Left lung (tissue), 14 donors: ENCODE measurements around the gene NASP. TPM values are rescaled to one million over a fixed set of nuclear protein-coding genes. Genes with fewer than 3 reads are reported as not detected.

Source experiments
- ATAC-seq: fragments of 200-7000 bp; cut with Tn5 transposase; one replicate; pipeline ENCODE4 v1.9.1; 2020; ENCODE audit warnings: moderate library complexity
- DNase-seq, 4 donors: peaks; one replicate each; pipeline ENCODE4 v3.0.0-alpha.2; 2013 to 2020
- H3K27ac ChIP-seq, 2 donors: fragments of 200-600 bp; sonication (generic) in 1 of 2; one replicate each; pipeline versions ENCODE4 v1.5.0 to v1.8.0; 2020 to 2021
- H3K27me3 ChIP-seq, 2 donors: fragments of 200-600 bp; sonication (generic) in 1 of 2; one replicate each; pipeline versions ENCODE4 v1.5.0 to v1.8.0; 2020 to 2021
- H3K36me3 ChIP-seq, 2 donors: fragments of 200-600 bp; sonication (generic) in 1 of 2; one replicate each; pipeline versions ENCODE4 v1.5.0 to v1.8.0; 2020 to 2021
- H3K4me1 ChIP-seq, 2 donors: fragments of 200-600 bp; one replicate each; pipeline ENCODE4 v1.8.0; 2021
- H3K4me3 ChIP-seq, 2 donors: fragments of 200-600 bp; sonication (generic) in 1 of 2; one replicate each; pipeline versions ENCODE4 v1.5.0 to v1.8.0; 2020 to 2021; ENCODE audit warnings: mild to moderate bottlenecking in 1 of 2
- H3K9me3 ChIP-seq, 2 donors: fragments of 200-600 bp; sonication (generic) in 1 of 2; one replicate each; pipeline versions ENCODE4 v1.5.0 to v1.8.0; 2020 to 2021
- intact Hi-C, 2 donors: fragments of 100-400 bp; cut with DNase I; formaldehyde crosslinking; loops; one replicate each; pipeline versions ENCODE4 v1.11.2 to v1.14.2; 2022
- long read RNA-seq, 12 donors: library from polyadenylated mRNA in 2 of 12; unstranded in 2 of 12; transcript quantifications; one replicate each; pipeline ENCODE4 v2.0.0 and lab custom pipeline, GENCODE V29; 2019 to 2026
- polyA plus RNA-seq, 6 donors: library from polyadenylated mRNA; unstranded; fragments of 120-200 nt; gene quantifications; one replicate each; pipeline ENCODE4 v1.2.1, GENCODE V29; 2013; ENCODE audit not compliant: insufficient read length in 6 of 6
- total RNA-seq, 2 donors: library from RNA; stranded (reverse); fragmentation: NEBNext Ultra II Directional; extraction: Animal tissue kit (Norgen Biotek cat#: 25700); gene quantifications; one replicate each; pipeline ENCODE4 v1.2.1, GENCODE V29; 2021
- TF ChIP-seq, protein P1 (sequence below), 2 donors: fragments of 200-600 bp; sonication (generic) in 1 of 2; IDR thresholded peaks; one replicate each; pipeline versions ENCODE4 v1.5.0 to v1.8.0; 2021; ENCODE audit warnings: antibody characterized with exemption in 2 of 2
- donor health status: DM: no; HTN: yes; CAD: no.
- donor health status: DM: no; HTN: no; CAD: no.

Gene NASP, protein sequence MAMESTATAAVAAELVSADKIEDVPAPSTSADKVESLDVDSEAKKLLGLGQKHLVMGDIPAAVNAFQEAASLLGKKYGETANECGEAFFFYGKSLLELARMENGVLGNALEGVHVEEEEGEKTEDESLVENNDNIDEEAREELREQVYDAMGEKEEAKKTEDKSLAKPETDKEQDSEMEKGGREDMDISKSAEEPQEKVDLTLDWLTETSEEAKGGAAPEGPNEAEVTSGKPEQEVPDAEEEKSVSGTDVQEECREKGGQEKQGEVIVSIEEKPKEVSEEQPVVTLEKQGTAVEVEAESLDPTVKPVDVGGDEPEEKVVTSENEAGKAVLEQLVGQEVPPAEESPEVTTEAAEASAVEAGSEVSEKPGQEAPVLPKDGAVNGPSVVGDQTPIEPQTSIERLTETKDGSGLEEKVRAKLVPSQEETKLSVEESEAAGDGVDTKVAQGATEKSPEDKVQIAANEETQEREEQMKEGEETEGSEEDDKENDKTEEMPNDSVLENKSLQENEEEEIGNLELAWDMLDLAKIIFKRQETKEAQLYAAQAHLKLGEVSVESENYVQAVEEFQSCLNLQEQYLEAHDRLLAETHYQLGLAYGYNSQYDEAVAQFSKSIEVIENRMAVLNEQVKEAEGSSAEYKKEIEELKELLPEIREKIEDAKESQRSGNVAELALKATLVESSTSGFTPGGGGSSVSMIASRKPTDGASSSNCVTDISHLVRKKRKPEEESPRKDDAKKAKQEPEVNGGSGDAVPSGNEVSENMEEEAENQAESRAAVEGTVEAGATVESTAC
- total RNA-seq (10 to 100 TPM; 57.6 to 71.6 TPM), polyA plus RNA-seq (100 to 1,000 TPM; 309 to 407 (median 355) TPM)
- long read RNA-seq, donor 1, transcript NASP-210 (9 exons, 3,659 nt): minor isoform, 23 of 210 reads
- long read RNA-seq, donor 1, transcript NASP-209 (2 exons, 541 nt): minor isoform, 8 of 210 reads
- long read RNA-seq, donor 1, transcript NASP-207 (5 exons, 604 nt): major isoform, 40 of 210 reads
- long read RNA-seq, donor 1, transcript NASP-202 (14 exons, 1,538 nt): minor isoform, 18 of 210 reads
- long read RNA-seq, donor 1, partial matches to known transcripts: 112 of 210 reads
- long read RNA-seq, donor 1, other reads (novel, unspliced or antisense): 0 of 210 reads
- long read RNA-seq, donor 2, transcript NASP-210 (9 exons, 3,659 nt): major isoform, 22 of 140 reads
- long read RNA-seq, donor 2, transcript NASP-202 (14 exons, 1,538 nt): minor isoform, 6 of 140 reads
- long read RNA-seq, donor 2, transcript NASP-209 (2 exons, 541 nt): minor isoform, 11 of 140 reads
- long read RNA-seq, donor 2, transcript NASP-207 (5 exons, 604 nt): minor isoform, 21 of 140 reads
- long read RNA-seq, donor 2, partial matches to known transcripts: 77 of 140 reads
- long read RNA-seq, donor 2, other reads (novel, unspliced or antisense): 0 of 140 reads
- long read RNA-seq, donor 3, transcript NASP-201 (15 exons, 3,207 nt): minor isoform, 5 of 58 reads
- long read RNA-seq, donor 3, transcript NASP-202 (14 exons, 1,538 nt): minor isoform, 10 of 58 reads
- long read RNA-seq, donor 3, transcript NASP-210 (9 exons, 3,659 nt): major isoform, 13 of 58 reads
- long read RNA-seq, donor 3, transcript NASP-207 (5 exons, 604 nt): minor isoform, 9 of 58 reads
- long read RNA-seq, donor 3, partial matches to known transcripts: 16 of 58 reads
- long read RNA-seq, donor 3, other reads (novel, unspliced or antisense): 0 of 58 reads
- long read RNA-seq, donor 4, transcript NASP-202 (14 exons, 1,538 nt): minor isoform, 7 of 31 reads
- long read RNA-seq, donor 4, transcript NASP-207 (5 exons, 604 nt): major isoform, 11 of 31 reads
- long read RNA-seq, donor 4, partial matches to known transcripts: 9 of 31 reads
- long read RNA-seq, donor 4, other reads (novel, unspliced or antisense): 0 of 31 reads
- long read RNA-seq, donor 5, transcript NASP-209 (2 exons, 541 nt): minor isoform, 9 of 86 reads
- long read RNA-seq, donor 5, transcript NASP-210 (9 exons, 3,659 nt): minor isoform, 15 of 86 reads
- long read RNA-seq, donor 5, transcript NASP-207 (5 exons, 604 nt): major isoform, 29 of 86 reads
- long read RNA-seq, donor 5, transcript NASP-202 (14 exons, 1,538 nt): minor isoform, 7 of 86 reads
- long read RNA-seq, donor 5, partial matches to known transcripts: 21 of 86 reads
- long read RNA-seq, donor 5, other reads (novel, unspliced or antisense): 0 of 86 reads
- long read RNA-seq, donor 6, transcript NASP-207 (5 exons, 604 nt): major isoform, 27 of 85 reads
- long read RNA-seq, donor 6, transcript NASP-210 (9 exons, 3,659 nt): minor isoform, 5 of 85 reads
- long read RNA-seq, donor 6, transcript NASP-202 (14 exons, 1,538 nt): minor isoform, 8 of 85 reads
- long read RNA-seq, donor 6, transcript NASP-209 (2 exons, 541 nt): minor isoform, 7 of 85 reads
- long read RNA-seq, donor 6, partial matches to known transcripts: 34 of 85 reads
- long read RNA-seq, donor 6, other reads (novel, unspliced or antisense): 0 of 85 reads
- long read RNA-seq, donor 7, transcript NASP-201 (15 exons, 3,207 nt): minor isoform, 5 of 60 reads
- long read RNA-seq, donor 7, transcript NASP-202 (14 exons, 1,538 nt): minor isoform, 5 of 60 reads
- long read RNA-seq, donor 7, transcript NASP-207 (5 exons, 604 nt): minor isoform, 7 of 60 reads
- long read RNA-seq, donor 7, transcript NASP-210 (9 exons, 3,659 nt): major isoform, 35 of 60 reads
- long read RNA-seq, donor 7, partial matches to known transcripts: 6 of 60 reads
- long read RNA-seq, donor 7, other reads (novel, unspliced or antisense): 0 of 60 reads
- long read RNA-seq, donor 8, transcript NASP-201 (15 exons, 3,207 nt): minor isoform, 6 of 118 reads
- long read RNA-seq, donor 8, transcript NASP-210 (9 exons, 3,659 nt): major isoform, 18 of 118 reads
- long read RNA-seq, donor 8, transcript NASP-202 (14 exons, 1,538 nt): minor isoform, 13 of 118 reads
- long read RNA-seq, donor 8, transcript NASP-207 (5 exons, 604 nt): minor isoform, 12 of 118 reads
- long read RNA-seq, donor 8, partial matches to known transcripts: 60 of 118 reads
- long read RNA-seq, donor 8, other reads (novel, unspliced or antisense): 6 of 118 reads
- long read RNA-seq, donor 9, partial matches to known transcripts: 0 of 1 reads
- long read RNA-seq, donor 9, other reads (novel, unspliced or antisense): 0 of 1 reads
- long read RNA-seq, donor 10, transcript NASP-202 (14 exons, 1,538 nt): major isoform, 10 of 25 reads
- long read RNA-seq, donor 10, partial matches to known transcripts: 9 of 25 reads
- long read RNA-seq, donor 10, other reads (novel, unspliced or antisense): 2 of 25 reads
- long read RNA-seq, donor 11, transcript NASP-210 (9 exons, 3,659 nt): minor isoform, 7 of 61 reads
- long read RNA-seq, donor 11, transcript NASP-207 (5 exons, 604 nt): major isoform, 13 of 61 reads
- long read RNA-seq, donor 11, transcript NASP-209 (2 exons, 541 nt): minor isoform, 8 of 61 reads
- long read RNA-seq, donor 11, partial matches to known transcripts: 20 of 61 reads
- long read RNA-seq, donor 11, other reads (novel, unspliced or antisense): 9 of 61 reads
- long read RNA-seq, donor 12, transcript NASP-207 (5 exons, 604 nt): minor isoform, 15 of 86 reads
- long read RNA-seq, donor 12, transcript NASP-202 (14 exons, 1,538 nt): minor isoform, 6 of 86 reads
- long read RNA-seq, donor 12, transcript NASP-210 (9 exons, 3,659 nt): major isoform, 21 of 86 reads
- long read RNA-seq, donor 12, partial matches to known transcripts: 37 of 86 reads
- long read RNA-seq, donor 12, other reads (novel, unspliced or antisense): 0 of 86 reads

DNA sequence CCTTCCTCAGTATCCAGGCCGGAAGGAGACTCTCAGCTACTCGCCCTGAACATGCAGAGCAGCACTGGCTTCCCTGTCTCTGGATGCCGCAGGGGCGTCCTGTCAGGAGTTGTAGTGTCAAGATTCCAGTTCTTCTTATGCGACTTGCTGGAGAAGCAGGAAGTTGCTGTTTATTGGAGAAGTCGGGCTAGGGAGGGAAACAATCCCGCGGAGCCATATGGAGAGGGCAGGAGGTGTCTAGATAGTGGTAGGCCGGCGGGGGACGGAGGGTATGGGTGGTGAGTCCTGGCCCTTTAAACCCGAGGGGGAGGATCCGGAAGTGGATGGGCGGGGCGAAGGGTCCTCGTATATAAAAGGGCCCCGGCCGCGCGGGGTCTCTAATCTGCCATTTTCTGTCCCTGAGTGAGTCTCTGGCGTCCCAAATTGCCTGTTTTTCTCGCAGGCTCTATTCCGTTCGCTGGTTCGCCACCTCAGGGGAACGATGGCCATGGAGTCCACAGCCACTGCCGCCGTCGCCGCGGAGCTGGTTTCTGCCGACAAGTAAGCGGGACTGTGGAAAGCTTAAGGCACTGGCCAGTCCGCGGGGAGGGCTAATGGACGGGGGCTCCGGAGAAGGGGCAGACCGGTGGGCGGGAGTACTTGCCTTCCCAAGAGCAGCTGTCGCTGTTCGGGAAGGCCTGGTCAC is at the start of gene NASP:
TSS of gene NASP (plus strand) at position 376 of the 685 bp plus-strand sequence. CDS start at position 482, 106 bp downstream.
- TF ChIP-seq, protein P1, sequence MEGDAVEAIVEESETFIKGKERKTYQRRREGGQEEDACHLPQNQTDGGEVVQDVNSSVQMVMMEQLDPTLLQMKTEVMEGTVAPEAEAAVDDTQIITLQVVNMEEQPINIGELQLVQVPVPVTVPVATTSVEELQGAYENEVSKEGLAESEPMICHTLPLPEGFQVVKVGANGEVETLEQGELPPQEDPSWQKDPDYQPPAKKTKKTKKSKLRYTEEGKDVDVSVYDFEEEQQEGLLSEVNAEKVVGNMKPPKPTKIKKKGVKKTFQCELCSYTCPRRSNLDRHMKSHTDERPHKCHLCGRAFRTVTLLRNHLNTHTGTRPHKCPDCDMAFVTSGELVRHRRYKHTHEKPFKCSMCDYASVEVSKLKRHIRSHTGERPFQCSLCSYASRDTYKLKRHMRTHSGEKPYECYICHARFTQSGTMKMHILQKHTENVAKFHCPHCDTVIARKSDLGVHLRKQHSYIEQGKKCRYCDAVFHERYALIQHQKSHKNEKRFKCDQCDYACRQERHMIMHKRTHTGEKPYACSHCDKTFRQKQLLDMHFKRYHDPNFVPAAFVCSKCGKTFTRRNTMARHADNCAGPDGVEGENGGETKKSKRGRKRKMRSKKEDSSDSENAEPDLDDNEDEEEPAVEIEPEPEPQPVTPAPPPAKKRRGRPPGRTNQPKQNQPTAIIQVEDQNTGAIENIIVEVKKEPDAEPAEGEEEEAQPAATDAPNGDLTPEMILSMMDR (IDR thresholded peaks at IDR 0.05): no peak
- ATAC-seq: peak; percentile 87
- Histone ChIP-seq H3K9me3 (no peaks in the 10 kb centered on the region), H3K4me3 (peak within 1 kb of the TSS; percentile 100), H3K27me3 (no peaks in the 10 kb centered on the region), H3K4me1 (peaks cover 9 to 39% of the 10 kb centered on the region in 2 donors), H3K27ac (peak within 1 kb of the TSS; percentile 93), H3K36me3 (no peaks in the 10 kb centered on the region)
- intact Hi-C loops: no loop called here
- peak; percentile 89 to 94 (median 92) for DNase-seq

DNA sequence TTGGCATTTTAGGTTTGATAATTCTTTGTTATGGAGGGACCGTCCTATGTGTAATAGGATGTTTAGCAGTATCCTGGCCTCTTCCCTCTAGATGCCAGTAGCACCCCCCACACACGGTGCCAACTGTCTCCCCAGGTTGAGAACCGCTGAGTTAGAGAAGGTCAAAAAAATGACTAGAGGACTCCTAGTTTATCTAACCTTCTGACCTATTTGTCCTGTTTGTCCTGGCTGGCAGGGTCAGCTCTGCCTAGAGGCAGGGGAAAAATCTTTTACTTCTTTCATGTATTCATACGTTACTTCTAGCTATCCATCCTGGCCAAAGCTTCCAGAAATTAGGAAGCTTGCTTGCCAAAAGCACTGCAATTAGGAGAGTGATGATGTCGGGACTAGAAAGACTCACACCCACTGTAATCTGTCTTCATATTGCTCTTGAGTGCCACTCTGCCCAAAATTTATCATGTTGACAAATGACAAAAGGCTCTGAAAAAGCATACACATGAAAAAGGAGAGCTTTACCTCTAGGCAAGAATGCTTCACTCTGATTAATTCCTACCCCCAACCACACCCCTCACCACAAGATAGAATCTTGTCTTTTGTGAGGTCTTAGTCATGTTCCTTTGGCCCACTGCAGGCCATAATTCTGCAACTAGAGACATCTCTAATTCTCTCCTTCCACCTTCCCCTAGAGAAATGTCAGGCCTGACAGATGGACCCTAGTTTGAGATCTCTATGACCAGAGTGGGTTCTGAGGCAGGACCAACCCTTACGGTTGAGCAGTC is 47.7 kb upstream of the NASP start:
- intact Hi-C loops: no loop called here
- Histone ChIP-seq H3K9me3 (no peaks in the 10 kb centered on the region), H3K27ac (no peak overlapping the region), H3K4me3 (no peak overlapping the region), H3K4me1 (peaks cover 0 to 4% of the 10 kb centered on the region in 2 donors), H3K27me3 (no peaks in the 10 kb centered on the region), H3K36me3 (no peaks in the 10 kb centered on the region)
- no peak for ATAC-seq
- TF ChIP-seq, protein P1 (IDR thresholded peaks at IDR 0.05): no peak
- DNase-seq: no peak
